ENCODE measurements around the gene CCDC124. TPM values are rescaled to one million over a fixed set of nuclear protein-coding genes. Genes with fewer than 3 reads are reported as not detected.
A peak's percentile ranks its signal among the peaks of the same experiment; 100 is the strongest.

CCDC124 gene
- total and polyA plus RNA-seq, 2 of the 4 experiments (the other 2 are of a cell fraction): 30.1 to 112 TPM

GRCh38 chr19:17938092-17938845 lies 5.5 kb downstream of the CCDC124 start (continued):
- no peak for TF ChIP-seq USF2 (IDR thresholded peaks at IDR 0.05; ENCODE audit: low read depth, low read length)
- TF ChIP-seq RAD21 (IDR thresholded peaks at IDR 0.05; ENCODE audit: low read length): peak; percentile 97

- BruUV-seq (replicated peaks): no TSS peak
- no peak for DNase-seq
- Histone ChIP-seq H2BK20ac (ENCODE audit: low read depth, low read length) (no peak overlapping the region), H2AFZ (replicated peaks; ENCODE audit: low read length, poor library complexity) (no peak overlapping the region), H4K5ac (ENCODE audit: low read depth, low read length) (no peak overlapping the region), H3K14ac (replicated peaks; ENCODE audit: low read depth, low read length) (no peak overlapping the region), H2BK120ac (ENCODE audit: low read depth, low read length) (no peak overlapping the region), H3K27me3 (ENCODE audit: control insufficient read depth, insufficient read depth, low read length) (no peaks in the 10 kb centered on the region), H4K8ac (ENCODE audit: low read depth in 2 of 2, low read length in 2 of 2) (no peak overlapping the region), H3K36me3 (ENCODE audit: control insufficient read depth, insufficient read depth, low read length) (peaks cover 6% of the 10 kb centered on the region; the same call in 1 of the 2 replicates), H3K4me2 (ENCODE audit: low read depth, low read length) (no peak overlapping the region), H3K4me1 (ENCODE audit: control insufficient read depth, insufficient read depth, low read length) (peaks cover 3% of the 10 kb centered on the region), H2BK5ac (ENCODE audit: low read depth, low read length, poor library complexity, severe bottlenecking) (no peak overlapping the region), H3K4me3 (ENCODE audit: insufficient read depth, low read depth, low read length) (no peak overlapping the region), H4K20me1 (ENCODE audit: insufficient read depth, low read length) (peaks cover 38% of the 10 kb centered on the region), H2AK5ac (ENCODE audit: low read depth, low read length) (no peak overlapping the region), H3K4ac (ENCODE audit: low read depth, low read length) (no peak overlapping the region), H3K9me3 (ENCODE audit: control insufficient read depth, insufficient read depth, low read length) (no peaks in the 10 kb centered on the region), H3K56ac (ENCODE audit: extremely low read depth, insufficient read depth, low read length) (no peak overlapping the region), H2BK15ac (ENCODE audit: low read depth, low read length) (no peak overlapping the region), H3K18ac (ENCODE audit: low read depth, low read length) (no peak overlapping the region), H3K23ac (ENCODE audit: low read depth, low read length) (no peak overlapping the region), H3K27ac (ENCODE audit: insufficient read depth, low read length) (no peak overlapping the region), H4K91ac (ENCODE audit: insufficient read depth, low read depth, low read length) (no peak overlapping the region), H3K9me1 (ENCODE audit: insufficient read depth, low read length) (0 out of 2 replicates have a peak, but pooled peaks cover 3% of the 10 kb centered on the region), H3K79me1 (ENCODE audit: low read depth in 1 of 2, low read length in 2 of 2) (peaks cover 0 to 4% of the 10 kb centered on the region in 2 experiments; a peak in 1 of 4 replicates), H3K9ac (ENCODE audit: low read depth, low read length) (no peak overlapping the region), H2AK9ac (replicated peaks; ENCODE audit: low read depth, low read length, poor library complexity) (peak overlapping the region; percentile 28)
- in situ Hi-C loops (cut with MboI; ENCODE audit: low sequenced_read_pairs): loop anchor here (25.0 kb wide), 1 partner anchor 120 kb away; no protein-coding TSS in a partner anchor
- intact Hi-C loops (cut with micrococcal nuclease): no loop called here
- no peak for ATAC-seq (ENCODE audit: low read depth)
- 78% methylated on average over 11 of the region's 17 CpGs; no CpG with 5 or more reads in 1 of the 2 experiments for WGBS, 2 experiments (ENCODE audit: extremely low coverage in 2 of 2, insufficient read length in 1 of 2)
- dilution Hi-C loops (cut with HindIII; ENCODE audit: low sequenced_read_pairs, unreplicated experiment): no loop called here
- POLR2A ChIA-PET (ENCODE audit: unreplicated experiment): no interaction called here
- CTCF ChIA-PET: no interaction called here
- TF ChIP-seq POLR2A (IDR thresholded peaks at IDR 0.05; ENCODE audit: low read depth, low read length) (no peak), MXI1 (IDR thresholded peaks at IDR 0.05; ENCODE audit: borderline replicate concordance, low read depth, low read length) (no peak), USF2 (IDR thresholded peaks at IDR 0.05; ENCODE audit: low read depth, low read length) (no peak), SMC3 (IDR thresholded peaks at IDR 0.05; ENCODE audit: low read depth, low read length) (no peak), FOS (IDR thresholded peaks at IDR 0.05; ENCODE audit: low read depth, low read length) (no peak), ELK1 (IDR thresholded peaks at IDR 0.05; ENCODE audit: borderline replicate concordance, low read depth, low read length) (no peak), NFE2L2 (IDR thresholded peaks at IDR 0.05; ENCODE audit: low read depth, low read length) (no peak), RCOR1 (IDR thresholded peaks at IDR 0.05; ENCODE audit: insufficient replicate concordance, low read length) (no peak), CEBPB (IDR thresholded peaks at IDR 0.05; ENCODE audit: low read depth, low read length) (no peak), MAZ (IDR thresholded peaks at IDR 0.05; ENCODE audit: borderline replicate concordance, low read depth, low read length) (no peak), CHD1 (IDR thresholded peaks at IDR 0.05; ENCODE audit: low read depth, low read length) (no peak), MAFK (IDR thresholded peaks at IDR 0.05; ENCODE audit: low read depth, low read length) (no peak)
These were observed 9.4 kb downstream of the CCDC124 start for GRCh38 chr19:17942181-17942580.

Measured in IMR-90 (cell line).